NCI-H128 (cell line): ENCODE results near the gene FAM81A.

Experiments
- DNase-seq: peaks from one replicate; lab custom pipeline; 2025; ENCODE audit not compliant: unreplicated experiment; lab: John Stamatoyannopoulos, UW

FAM81A gene

GRCh38 chr15:59571606-59572005 is 133.6 kb downstream of the FAM81A start:
- DNase-seq: no peak
